H1 (cell line): ENCODE measurements around the gene ITGB5. TPM values are rescaled to one million over a fixed set of nuclear protein-coding genes. Genes with fewer than 3 reads are reported as not detected.
A peak's percentile ranks its signal among the peaks of the same experiment; 100 is the strongest.

Experiments
- CTCF ChIA-PET: fragments of 300-600 bp; sonication (Branson Sonifier 250); formaldehyde crosslinking; loops from one replicate; lab custom pipeline; 2021; ENCODE audit not compliant: partially characterized antibody; lab: Charles Lee
- POLR2A ChIA-PET: fragments of 300-600 bp; sonication (Branson Sonifier 250); formaldehyde crosslinking; loops from one replicate; lab custom pipeline; 2021; ENCODE audit warnings: inconsistent platforms; ENCODE audit not compliant: partially characterized antibody; lab: Charles Lee
- DNase-seq, 2 experiments: peaks; one replicate each; pipeline versions ENCODE4 v3.0.0 to v3.0.0-alpha.2; 2010 to 2022; ENCODE audit warnings: low spot score in 2 of 2, low read depth in 1 of 2, mixed read lengths in 1 of 2
- FAIRE-seq: peaks from 2 replicates; lab custom pipeline; 2011; peaks lifted over from hg19 to GRCh38; lab: Jason Lieb, UNC
- H2AFZ ChIP-seq: 2 replicates; pipeline ENCODE4 v1.8.1; 2012; ENCODE audit warnings: low read length, inconsistent platforms
- H2AK5ac ChIP-seq: 2 replicates; pipeline ENCODE4 v1.6.1; 2013; ENCODE audit warnings: low read depth, low read length
- H2BK120ac ChIP-seq: replicated peaks from 2 replicates; pipeline ENCODE3; 2013; ENCODE audit warnings: low read depth, low read length, inconsistent platforms
- H2BK12ac ChIP-seq: 2 replicates; pipeline ENCODE4 v1.6.1; 2013; ENCODE audit warnings: low read depth, low read length
- H2BK15ac ChIP-seq: 2 replicates; pipeline ENCODE4 v1.6.1; 2013; ENCODE audit warnings: low read length
- H2BK20ac ChIP-seq: 2 replicates; pipeline ENCODE4 v1.6.1; 2013; ENCODE audit warnings: low read length
- H2BK5ac ChIP-seq: 2 replicates; pipeline ENCODE4 v1.6.1; 2013; ENCODE audit warnings: low read depth, low read length
- H3K14ac ChIP-seq: 2 replicates; pipeline ENCODE4 v1.6.1; 2013; ENCODE audit warnings: inconsistent platforms; ENCODE audit not compliant: insufficient read length
- H3K18ac ChIP-seq: 2 replicates; pipeline ENCODE4 v1.6.1; 2013; ENCODE audit warnings: low read length; ENCODE audit errors: extremely low read depth
- H3K23ac ChIP-seq: 2 replicates; pipeline ENCODE4 v1.6.1; 2013; ENCODE audit warnings: inconsistent platforms; ENCODE audit not compliant: insufficient read length
- H3K23me2 ChIP-seq: 2 replicates; pipeline ENCODE4 v1.6.1; 2013; ENCODE audit warnings: low read depth, low read length
- H3K27ac ChIP-seq: 2 replicates; pipeline ENCODE4 v1.6.1; 2011; ENCODE audit warnings: low read depth, low read length, inconsistent platforms
- H3K27me3 ChIP-seq, 4 experiments: replicated peaks in 1 of 4; 1 replicate in 1 of 4; 2 replicates in 3 of 4; pipeline versions ENCODE4 v1.6.1 to v1.8.1; 2011 to 2013; ENCODE audit warnings: low read length in 3 of 4, mild to moderate bottlenecking in 3 of 4, inconsistent platforms in 2 of 4, mixed read lengths in 2 of 4, moderate library complexity in 1 of 4; ENCODE audit not compliant: control insufficient read depth in 3 of 4, insufficient read depth in 3 of 4; ENCODE audit errors: extremely low read depth in 1 of 4
- H3K36me3 ChIP-seq, 4 experiments: 2 replicates each; pipeline versions ENCODE4 v1.6.1 to v1.8.1; 2011 to 2013; ENCODE audit warnings: mild to moderate bottlenecking in 4 of 4, low read length in 3 of 4, moderate library complexity in 2 of 4, control low read depth in 1 of 4, inconsistent platforms in 1 of 4; ENCODE audit not compliant: insufficient read depth in 4 of 4, control insufficient read depth in 2 of 4
- H3K4ac ChIP-seq: replicated peaks from 2 replicates; pipeline ENCODE3; 2013; ENCODE audit warnings: low read length, low read depth, mixed read lengths, inconsistent platforms; ENCODE audit not compliant: insufficient read length
- H3K4me1 ChIP-seq, 4 experiments: replicated peaks in 1 of 4; 1 replicate in 1 of 4; 2 replicates in 3 of 4; pipeline versions ENCODE4 v1.6.1 to v1.8.1; 2011 to 2013; ENCODE audit warnings: low read length in 3 of 4, inconsistent platforms in 2 of 4, mixed read lengths in 1 of 4; ENCODE audit not compliant: insufficient read depth in 4 of 4, control insufficient read depth in 3 of 4
- H3K4me2 ChIP-seq, 2 experiments: 2 replicates each; pipeline versions ENCODE4 v1.6.1 to v1.8.1; 2011 to 2013; ENCODE audit warnings: low read depth in 2 of 2, low read length in 2 of 2, control low read depth in 1 of 2, inconsistent platforms in 1 of 2, mild to moderate bottlenecking in 1 of 2; ENCODE audit not compliant: insufficient read depth in 1 of 2
- H3K4me3 ChIP-seq, 4 experiments: fragments of 200-600, 300-600 bp in 1 of 4; sonication (generic), shearing (Covaris generic), sonication (Bioruptor Twin) in 1 of 4; 2 replicates each; pipeline versions ENCODE4 v1.5.1 to v1.8.1; 2011 to 2016; ENCODE audit warnings: low read length in 4 of 4, low read depth in 3 of 4, control low read depth in 2 of 4, inconsistent platforms in 2 of 4, mild to moderate bottlenecking in 2 of 4, mixed read lengths in 1 of 4, moderate library complexity in 1 of 4; ENCODE audit not compliant: insufficient read depth in 2 of 4; ENCODE audit errors: extremely low read depth in 1 of 4
- H3K56ac ChIP-seq: replicated peaks from 2 replicates; pipeline ENCODE3; 2013; ENCODE audit warnings: low read depth, mild to moderate bottlenecking, mixed read lengths, low read length, inconsistent platforms; ENCODE audit not compliant: insufficient read length
- H3K79me1 ChIP-seq: 2 replicates; pipeline ENCODE4 v1.6.1; 2013; ENCODE audit warnings: low read depth, low read length, control low read depth
- H3K79me2 ChIP-seq, 2 experiments: 2 replicates each; pipeline versions ENCODE4 v1.6.1 to v1.8.1; 2012 to 2013; ENCODE audit warnings: low read length in 2 of 2, mild to moderate bottlenecking in 2 of 2, inconsistent platforms in 1 of 2; ENCODE audit not compliant: insufficient read depth in 2 of 2, control insufficient read depth in 1 of 2
- H3K9ac ChIP-seq, 4 experiments: replicated peaks in 1 of 4; 1 replicate in 1 of 4; 2 replicates in 3 of 4; pipeline versions ENCODE4 v1.6.1 to v1.8.1; 2011 to 2013; ENCODE audit warnings: low read depth in 3 of 4, low read length in 3 of 4, control low read depth in 2 of 4, mild to moderate bottlenecking in 2 of 4, moderate library complexity in 2 of 4, inconsistent platforms in 1 of 4; ENCODE audit errors: extremely low read depth in 1 of 4
- H3K9me3 ChIP-seq, 2 experiments: 2 replicates each; pipeline versions ENCODE4 v1.6.1 to v1.8.1; 2012 to 2013; ENCODE audit warnings: mild to moderate bottlenecking in 2 of 2, moderate library complexity in 2 of 2, control low read depth in 1 of 2, inconsistent platforms in 1 of 2, low read depth in 1 of 2, low read length in 1 of 2, mixed read lengths in 1 of 2; ENCODE audit not compliant: insufficient read depth in 2 of 2
- H4K20me1 ChIP-seq, 2 experiments: replicated peaks in 1 of 2; 2 replicates each; pipeline versions ENCODE3 to v1.8.1; 2011 to 2013; ENCODE audit warnings: inconsistent platforms in 2 of 2, low read length in 2 of 2, mild to moderate bottlenecking in 1 of 2; ENCODE audit not compliant: insufficient read depth in 2 of 2, control insufficient read depth in 1 of 2
- H4K5ac ChIP-seq: 2 replicates; pipeline ENCODE4 v1.6.1; 2013; ENCODE audit warnings: low read length, low read depth, mixed read lengths, inconsistent platforms; ENCODE audit not compliant: insufficient read length
- H4K8ac ChIP-seq: 2 replicates; pipeline ENCODE4 v1.8.0; 2013; ENCODE audit warnings: mild to moderate bottlenecking, moderate library complexity, low read length, inconsistent platforms; ENCODE audit not compliant: insufficient read depth; ENCODE audit errors: extremely low read depth
- H4K91ac ChIP-seq: replicated peaks from 2 replicates; pipeline ENCODE3; 2013; ENCODE audit warnings: low read length, mixed read lengths, inconsistent platforms; ENCODE audit not compliant: insufficient read length
- ATF3 ChIP-seq: IDR thresholded peaks from 2 replicates; pipeline ENCODE4 v1.6.1; 2011; ENCODE audit warnings: low read depth, mild to moderate bottlenecking, low read length; ENCODE audit not compliant: insufficient read depth
- CBX8 ChIP-seq: fragments of 300-800, 300-1000 bp; sonication (generic); IDR thresholded peaks from 2 replicates; pipeline ENCODE4 v1.7.1; 2016; ENCODE audit warnings: low read depth, low read length, borderline replicate concordance
- CHD1 ChIP-seq: IDR thresholded peaks from 2 replicates; pipeline ENCODE4 v1.6.1; 2012; ENCODE audit warnings: low read depth, low read length, improper control_type of control experiment
- FOSL1 ChIP-seq: IDR thresholded peaks from 2 replicates; pipeline ENCODE4 v1.6.1; 2011; ENCODE audit warnings: mild to moderate bottlenecking, low read depth, low read length, moderate library complexity; ENCODE audit not compliant: insufficient read depth
- HDAC2 ChIP-seq, 2 experiments: fragments of 300-600 bp in 1 of 2; sonication (generic) in 1 of 2; IDR thresholded peaks; 2 replicates each; pipeline ENCODE4 v1.6.1; 2011 to 2012; ENCODE audit warnings: low read depth in 2 of 2, low read length in 2 of 2, mild to moderate bottlenecking in 2 of 2, moderate library complexity in 2 of 2, borderline replicate concordance in 1 of 2, inconsistent platforms in 1 of 2
- HDAC6 ChIP-seq: IDR thresholded peaks from one replicate; pipeline ENCODE4 v1.7.1; 2012; ENCODE audit warnings: low read depth, mild to moderate bottlenecking, inconsistent platforms, low read length, moderate library complexity
- JUND ChIP-seq: IDR thresholded peaks from 2 replicates; pipeline ENCODE4 v1.6.1; 2011; ENCODE audit warnings: mild to moderate bottlenecking, improper control_type of control experiment, low read length
- KDM4A ChIP-seq: IDR thresholded peaks from one replicate; pipeline ENCODE4 v1.7.1; 2012; ENCODE audit warnings: low read depth, mild to moderate bottlenecking, moderate library complexity, low read length, inconsistent platforms; ENCODE audit not compliant: severe bottlenecking
- PHF8 ChIP-seq: fragments of 200-600 bp; sonication (generic); conservative IDR thresholded peaks from 2 replicates; pipeline ENCODE4 v1.7.1; 2012; ENCODE audit warnings: low read depth, mild to moderate bottlenecking, inconsistent platforms, low read length, moderate library complexity
- POLR2A ChIP-seq, 2 experiments: IDR thresholded peaks; 1 replicate in 1 of 2; 2 replicates in 1 of 2; pipeline ENCODE4 v1.6.1; 2011; ENCODE audit warnings: low read depth in 2 of 2, low read length in 2 of 2, mild to moderate bottlenecking in 2 of 2; ENCODE audit errors: control extremely low read depth in 1 of 2
- RBBP5 ChIP-seq: IDR thresholded peaks from 2 replicates; pipeline ENCODE4 v1.7.1; 2012; ENCODE audit warnings: low read depth, mild to moderate bottlenecking, inconsistent platforms, low read length, moderate library complexity, borderline replicate concordance
- TAF7 ChIP-seq: optimal IDR thresholded peaks from 2 replicates; pipeline ENCODE3; 2011; ENCODE audit warnings: low read depth, mild to moderate bottlenecking, inconsistent platforms, low read length, moderate library complexity, borderline replicate concordance
- TEAD4 ChIP-seq: IDR thresholded peaks from 2 replicates; pipeline ENCODE4 v1.6.1; 2012; ENCODE audit warnings: low read depth, low read length, inconsistent platforms, mixed read lengths
- WGBS, 2 experiments: shearing (Covaris generic) in 1 of 2; methylation state at CpG; one replicate each; pipeline versions ENCODE4 v1.1.6 to v1.1.7; 2013 to 2015; ENCODE audit warnings: low lambda C conversion rate in 2 of 2, mixed read lengths in 2 of 2, inconsistent platforms in 1 of 2, low coverage in 1 of 2, missing lambda C conversion rate in 1 of 2; ENCODE audit not compliant: insufficient replicate concordance in 2 of 2, insufficient coverage in 1 of 2, insufficient read length in 1 of 2; ENCODE audit errors: extremely low coverage in 1 of 2, missing lambda C conversion rate in 1 of 2; 5-methylcytosine and 5-hydroxymethylcytosine counted together
- polyA plus RNA-seq, 7 experiments: library from polyadenylated mRNA; depleted of rRNA in 3 of 7; stranded (reverse) in 5 of 7; unstranded in 2 of 7; fragments of >200 nt in 5 of 7; fragments of 200-250 nt in 2 of 7; gene quantifications; 1 replicate in 5 of 7; 2 replicates in 1 of 7; 4 replicates in 1 of 7; pipeline versions ENCODE4 v1.2.1 to v1.2.3, GENCODE V29; 2011 to 2013; ENCODE audit warnings: missing spikeins in 2 of 7, mixed read lengths in 2 of 7
- total RNA-seq: library from RNA; stranded (reverse); fragmentation: NEBNext Ultra II Directional; extraction: Animal tissue kit (Norgen Biotek cat#: 25700); gene quantifications from 2 replicates; pipeline ENCODE4 v1.2.1, GENCODE V29; 2021

Gene ITGB5
- total and polyA plus RNA-seq, 2 of the 8 experiments (the other 6 are each of a cell fraction or from before 2014, with no cell fraction given): 101 to 268 TPM

GRCh38 chr3:124873226-124873625, 13.9 kb downstream of the ITGB5 start:
- POLR2A ChIA-PET: interaction anchor here (1.1 to 3.2 kb wide), 2 partner anchors 8 to 14 kb away, joined by 6 to 20 read pairs; partner anchors contain the start of gene ITGB5
- no peak for TF ChIP-seq CBX8
- TF ChIP-seq HDAC6: no peak
- TF ChIP-seq TEAD4: peak; percentile 79
- no peak for TF ChIP-seq CHD1
- TF ChIP-seq KDM4A: no peak
- TF ChIP-seq FOSL1: no peak
- no peak for TF ChIP-seq PHF8
- no peak for TF ChIP-seq RBBP5
- no peak for TF ChIP-seq JUND
- no peak for TF ChIP-seq POLR2A (IDR thresholded peaks at IDR 0.05; ENCODE audit: control extremely low read depth in 1 of 2, low read depth in 2 of 2, low read length in 2 of 2)
- TF ChIP-seq ATF3: no peak
- 0 out of 4 replicates have a peak, but pooled peaks of 1 of the 2 experiments have one; percentile 19 for TF ChIP-seq HDAC2 (IDR thresholded peaks at IDR 0.05; ENCODE audit: borderline replicate concordance in 1 of 2, low read depth in 2 of 2, low read length in 2 of 2)
- no peak for TF ChIP-seq TAF7

More at GRCh38 chr3:124873226-124873625, 13.9 kb downstream of the ITGB5 start:
- 67% methylated on average over 1 of the region's 1 CpG; no CpG with 5 or more reads in 1 of the 2 experiments for WGBS, 2 experiments
- H4K20me1 ChIP-seq: peaks cover 2 to 10% of the 10 kb centered on the region in 2 experiments
- no peak overlapping the region for H2BK5ac ChIP-seq
- peaks cover 5% of the 10 kb centered on the region; the same call in 1 of the 2 replicates for H3K79me1 ChIP-seq
- peak; percentile 24 for FAIRE-seq
- no peak for DNase-seq
- H3K27ac ChIP-seq: no peak overlapping the region
- no peak overlapping the region for H3K14ac ChIP-seq
- no peaks in the 10 kb centered on the region for H3K23me2 ChIP-seq
- H4K5ac ChIP-seq: no peak overlapping the region
- H2BK12ac ChIP-seq: no peak overlapping the region
- H3K18ac ChIP-seq: no peak overlapping the region
- H3K27me3 ChIP-seq: no peaks in the 10 kb centered on the region
- no peak overlapping the region for H4K8ac ChIP-seq
- peaks cover 5 to 53% of the 10 kb centered on the region in 2 experiments; a peak in 3 of 4 replicates for H3K79me2 ChIP-seq
- peaks cover 0 to 10% (median 2%) of the 10 kb centered on the region in 4 experiments; a peak in 3 of 8 replicates for H3K36me3 ChIP-seq
- H2BK120ac ChIP-seq: no peak overlapping the region
- no peak overlapping the region for H4K91ac ChIP-seq
- H2BK15ac ChIP-seq: no peak overlapping the region
- no peak overlapping the region for H3K56ac ChIP-seq
- H3K9me3 ChIP-seq: no peaks in the 10 kb centered on the region
- H2AK5ac ChIP-seq: no peak overlapping the region
- no peak overlapping the region for H2AFZ ChIP-seq
- no peak overlapping the region for H3K23ac ChIP-seq
- CTCF ChIA-PET: interaction anchor here (1.8 kb wide), 1 partner anchor 87 kb away, joined by 4 read pairs; no protein-coding TSS in a partner anchor
- no peak overlapping the region for H3K4ac ChIP-seq
- H2BK20ac ChIP-seq: no peak overlapping the region
- H3K4me2 ChIP-seq: peak overlapping the region; percentile 21 to 33; a peak in 2 of 4 replicates
- H3K9ac ChIP-seq: no peak overlapping the region
- no peak overlapping the region for H3K4me3 ChIP-seq
- peaks cover 0 to 9% (median 5%) of the 10 kb centered on the region in 4 experiments; a peak in 5 of 7 replicates for H3K4me1 ChIP-seq
